HG03196 (cell line): ENCODE data around the gene SIX3.

Source experiments
- ATAC-seq: cut with Tn5 transposase; IDR thresholded peaks from one replicate; pipeline ENCODE4 v1.9.1; 2021; ENCODE audit not compliant: unreplicated experiment

The SIX3 gene

DNA sequence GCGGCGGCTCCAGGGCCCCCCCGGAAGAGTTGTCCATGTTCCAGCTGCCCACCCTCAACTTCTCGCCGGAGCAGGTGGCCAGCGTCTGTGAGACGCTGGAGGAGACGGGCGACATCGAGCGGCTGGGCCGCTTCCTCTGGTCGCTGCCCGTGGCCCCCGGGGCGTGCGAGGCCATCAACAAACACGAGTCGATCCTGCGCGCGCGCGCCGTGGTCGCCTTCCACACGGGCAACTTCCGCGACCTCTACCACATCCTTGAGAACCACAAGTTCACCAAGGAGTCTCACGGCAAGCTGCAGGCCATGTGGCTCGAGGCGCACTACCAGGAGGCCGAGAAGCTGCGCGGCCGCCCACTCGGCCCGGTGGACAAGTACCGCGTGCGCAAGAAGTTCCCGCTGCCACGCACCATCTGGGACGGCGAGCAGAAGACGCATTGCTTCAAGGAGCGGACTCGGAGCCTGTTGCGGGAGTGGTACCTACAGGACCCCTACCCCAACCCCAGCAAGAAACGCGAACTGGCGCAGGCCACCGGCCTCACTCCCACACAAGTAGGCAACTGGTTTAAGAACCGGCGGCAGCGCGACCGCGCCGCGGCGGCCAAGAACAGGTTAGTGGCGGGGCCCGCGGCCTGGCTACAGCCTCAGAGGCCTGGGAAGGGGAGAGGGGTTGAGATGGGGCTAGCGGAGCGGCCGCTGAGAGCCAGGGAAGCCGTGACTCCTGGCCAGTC, 965 bp downstream of the SIX3 start:
- ATAC-seq, result no peak

DNA sequence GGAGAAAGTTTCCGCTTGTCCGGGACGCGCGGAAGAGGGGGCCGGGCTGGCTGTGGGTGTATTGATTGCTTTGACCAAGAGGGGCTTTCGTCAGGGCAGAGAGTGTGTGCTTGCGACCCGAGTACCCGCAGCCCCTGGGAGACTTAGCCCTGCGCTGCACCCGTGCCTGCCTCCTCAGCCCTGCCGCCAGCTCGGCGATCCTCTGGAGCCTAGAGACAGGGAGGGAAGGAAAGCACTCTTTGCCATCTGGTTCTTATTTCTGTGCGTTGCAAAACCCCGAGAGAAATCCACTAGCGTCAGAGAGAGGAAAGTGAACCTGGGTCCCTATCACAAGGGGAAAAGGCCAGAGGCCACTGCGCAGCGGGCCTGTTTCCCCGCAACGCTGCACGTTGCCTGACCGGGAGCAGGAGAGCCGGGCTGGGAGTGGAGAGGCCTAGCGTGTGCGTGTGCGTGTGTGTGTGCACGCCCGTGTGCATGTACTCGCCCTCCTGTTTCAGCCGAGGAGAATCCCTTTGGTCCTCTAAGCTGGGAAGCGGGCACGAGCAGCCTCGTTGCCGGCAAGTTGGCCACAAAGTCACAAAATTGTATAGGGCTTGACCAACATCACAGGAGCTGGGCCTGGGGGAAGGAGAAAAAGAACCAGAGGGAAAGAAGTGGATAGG, 1.7 kb downstream of the SIX3 start:
- ATAC-seq, result no peak

DNA sequence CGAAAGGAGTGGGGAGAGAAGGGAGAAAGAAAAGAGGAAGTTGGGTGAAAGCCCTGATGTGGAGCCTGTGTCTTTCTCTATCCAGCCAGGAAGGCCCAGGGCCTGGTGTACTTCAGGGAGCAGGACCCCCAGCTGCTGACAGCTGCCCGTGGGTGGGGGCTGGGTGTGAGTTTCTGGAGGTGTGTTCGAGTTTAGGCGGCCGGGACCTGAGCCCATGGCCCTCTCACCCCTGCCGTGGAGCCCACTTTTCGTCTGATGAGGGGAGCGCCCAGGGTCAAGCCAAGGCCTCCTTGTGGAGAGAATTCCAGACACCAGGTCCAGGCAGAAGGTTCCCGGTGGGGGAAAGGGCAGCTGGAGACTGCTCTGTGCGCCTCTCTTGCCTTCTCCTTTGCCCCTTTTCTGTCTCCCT, 2.2 kb downstream of the SIX3 start:
- no peak for ATAC-seq

DNA sequence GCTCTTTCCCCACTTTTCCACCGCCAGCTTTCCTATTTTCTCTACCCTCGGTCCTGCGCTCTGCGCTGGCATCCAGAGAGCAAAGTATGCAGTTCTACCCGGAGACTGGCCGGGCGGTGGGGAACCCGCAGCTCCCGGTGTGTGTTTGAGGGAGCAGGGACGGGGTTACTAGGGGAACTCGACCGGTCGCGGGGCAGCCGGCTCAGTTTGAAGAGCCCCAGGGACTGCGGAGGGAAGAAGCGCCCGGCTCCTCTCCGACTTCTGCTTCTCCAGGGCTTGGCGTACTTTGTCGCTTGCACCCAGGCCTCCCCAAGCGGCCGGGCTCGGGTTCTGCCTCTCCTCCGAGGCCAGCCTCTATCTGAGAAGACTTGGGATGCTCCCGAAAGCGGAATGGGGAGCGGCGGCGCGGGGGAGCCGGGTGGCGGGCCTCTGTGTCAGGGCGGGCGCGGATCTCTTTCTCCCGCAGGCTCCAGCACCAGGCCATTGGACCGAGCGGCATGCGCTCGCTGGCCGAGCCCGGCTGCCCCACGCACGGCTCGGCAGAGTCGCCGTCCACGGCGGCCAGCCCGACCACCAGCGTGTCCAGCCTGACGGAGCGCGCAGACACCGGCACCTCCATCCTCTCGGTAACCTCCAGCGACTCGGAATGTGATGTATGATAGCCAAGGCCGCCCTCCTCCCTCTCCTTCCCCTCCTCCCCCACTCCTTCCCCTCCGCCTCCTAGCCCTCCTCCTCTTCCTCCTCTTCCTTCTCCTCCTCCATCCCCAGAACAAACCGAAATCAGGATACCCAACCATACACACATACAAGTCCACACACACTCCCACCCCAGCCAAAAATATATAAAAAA, 2.8 kb downstream of the SIX3 start:
- no peak for ATAC-seq

DNA sequence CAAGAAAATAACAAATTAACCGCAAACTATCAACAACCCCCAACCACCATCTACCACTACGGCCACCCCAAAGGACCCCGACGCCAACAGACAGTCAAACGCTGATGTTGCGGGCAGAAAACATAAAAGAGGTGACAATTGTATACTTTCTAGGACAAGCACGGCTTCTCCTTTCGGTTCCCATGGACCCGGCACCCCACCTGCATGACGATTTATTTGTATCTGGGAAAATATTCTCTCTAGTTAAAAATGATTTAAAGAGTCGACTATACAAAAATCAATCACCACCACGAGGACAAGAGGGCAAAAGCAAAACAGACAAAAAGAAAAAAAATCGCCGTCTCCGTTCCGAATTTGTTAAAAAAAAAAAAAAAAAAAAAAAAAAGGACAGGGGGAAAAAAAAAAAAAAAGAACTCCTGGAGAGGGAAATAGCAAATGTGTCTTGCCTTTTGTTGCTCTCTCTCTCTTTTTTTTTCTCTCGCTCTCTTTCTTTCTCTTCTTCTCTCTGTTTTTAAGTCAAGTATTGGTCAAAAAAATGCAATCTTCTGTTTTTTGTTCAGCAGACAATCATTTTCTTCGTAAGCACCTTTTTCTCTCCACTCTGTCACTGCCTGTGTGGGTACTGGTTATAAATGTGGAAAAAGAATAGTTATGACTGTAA, 3.6 kb downstream of the SIX3 start:
- ATAC-seq, result no peak

DNA sequence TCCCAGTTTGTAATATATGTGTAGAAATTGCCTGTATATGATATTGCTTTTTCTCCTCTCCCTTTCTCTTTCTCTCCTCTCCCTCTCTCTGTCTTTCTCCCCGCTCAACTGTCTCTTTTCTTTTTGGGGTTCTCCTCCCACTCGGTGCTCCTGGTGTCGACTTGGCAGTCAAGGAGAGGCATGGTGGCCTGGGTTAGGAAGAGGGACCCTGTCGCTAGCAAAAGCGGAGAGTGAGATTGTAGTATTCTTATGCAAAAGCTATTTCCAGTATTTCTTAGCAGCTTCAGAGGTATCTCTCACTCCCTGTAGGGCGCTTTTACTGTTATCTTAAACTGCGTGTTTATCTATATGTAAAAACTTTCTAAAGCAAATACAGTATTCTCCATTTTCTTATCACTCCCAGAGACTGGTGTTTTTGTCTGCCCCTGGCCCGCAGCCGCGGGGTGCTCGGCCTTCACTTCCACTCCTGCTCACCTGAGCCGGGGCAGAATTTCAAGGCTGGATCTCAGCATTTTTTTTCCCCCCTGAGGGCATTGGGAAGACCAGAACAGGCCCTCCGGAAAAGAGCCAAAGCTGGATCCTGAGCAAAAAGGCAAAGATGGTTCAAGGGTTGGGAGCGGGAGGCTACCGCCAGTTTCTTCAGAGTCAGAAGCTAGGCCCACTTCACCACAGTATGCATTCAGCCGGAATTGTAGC, 4.3 kb downstream of the SIX3 start:
- no peak for ATAC-seq

DNA sequence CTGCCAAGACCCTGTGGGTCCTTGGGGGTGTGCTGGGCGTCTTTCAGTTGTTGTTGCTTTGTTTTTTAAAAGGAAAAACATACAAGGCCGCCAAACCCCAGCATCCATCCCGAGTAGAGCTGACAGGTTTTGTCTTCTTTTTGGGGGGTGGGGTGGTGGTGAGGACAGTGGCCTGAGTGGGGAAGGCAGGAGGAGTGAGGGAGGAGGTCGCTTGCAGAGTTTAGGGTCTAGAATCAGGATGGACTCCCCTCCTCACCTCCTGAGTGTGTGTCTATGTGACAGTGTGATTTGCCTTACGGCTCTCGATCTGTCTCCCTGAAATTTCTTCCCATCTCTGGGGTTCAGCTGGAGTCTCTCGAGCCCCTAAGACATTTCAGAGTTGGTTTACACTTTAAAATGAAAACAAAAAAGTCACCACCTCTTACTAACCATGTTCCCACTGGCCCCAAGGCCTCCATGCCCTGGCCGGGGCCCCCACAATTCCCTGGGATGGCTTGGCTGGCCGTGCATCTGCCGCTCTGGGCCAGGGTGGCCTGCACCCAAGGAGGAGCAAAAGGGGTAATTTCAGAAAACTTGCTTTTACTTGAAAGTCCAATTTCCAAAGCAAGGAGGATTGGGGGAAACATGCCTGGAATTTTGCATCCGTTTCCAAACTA, 5.0 kb downstream of the SIX3 start:
- ATAC-seq, result no peak

DNA sequence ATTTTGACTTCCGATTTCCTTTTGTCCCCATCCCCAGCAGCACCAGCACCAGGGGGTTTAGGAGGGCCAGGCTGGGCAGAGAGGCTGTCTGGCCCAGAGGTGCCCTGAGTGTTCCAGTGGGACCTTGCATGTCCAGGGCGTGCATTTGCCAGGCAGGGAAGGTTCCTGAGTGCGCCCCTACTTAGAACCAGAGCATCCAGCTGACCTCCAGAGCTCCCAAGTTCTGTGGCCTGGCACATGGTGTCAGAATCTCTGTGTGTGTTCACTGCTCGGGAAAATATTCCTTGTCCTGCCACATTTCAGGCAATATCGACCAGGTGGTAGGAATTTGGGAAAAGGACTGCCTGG, 5.5 kb downstream of the SIX3 start:
- no peak for ATAC-seq

DNA sequence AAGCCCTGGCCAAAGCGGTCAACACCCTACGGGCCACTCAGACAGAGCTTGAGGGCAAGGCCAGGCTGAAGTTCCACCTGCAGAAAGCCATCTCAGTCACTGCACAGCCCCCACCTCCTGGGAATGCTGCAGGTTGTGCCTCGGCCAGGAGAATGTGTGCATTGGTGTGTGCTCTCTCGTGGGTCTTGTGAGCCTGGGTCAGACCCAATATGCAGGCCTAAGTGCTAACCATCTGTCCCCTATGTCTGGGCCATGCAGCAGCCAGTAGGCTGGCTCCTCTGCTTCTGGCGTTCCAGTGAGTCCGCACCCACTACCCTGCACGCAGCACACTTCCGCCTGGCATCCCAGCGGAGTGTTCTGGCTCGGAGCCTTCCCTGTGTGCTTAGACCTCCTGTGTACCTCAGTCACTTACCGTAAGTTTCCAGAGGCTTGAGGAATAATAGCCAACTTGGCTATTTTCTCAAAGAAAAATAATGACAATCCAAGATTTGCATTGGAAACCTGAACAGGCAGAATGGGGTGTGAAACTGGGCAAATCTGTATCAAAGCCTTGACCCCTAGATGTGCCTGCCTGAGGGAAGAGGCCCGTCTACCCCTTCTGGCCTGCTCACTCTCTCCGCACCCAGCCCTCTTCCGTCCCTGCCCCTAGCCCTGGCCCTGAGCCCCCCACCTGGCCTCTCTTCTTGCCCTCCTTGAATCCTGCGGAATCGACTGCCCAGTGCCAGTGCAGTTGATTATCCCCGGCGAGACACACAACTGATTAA, 7.2 kb downstream of the SIX3 start:
- ATAC-seq, result no peak

DNA sequence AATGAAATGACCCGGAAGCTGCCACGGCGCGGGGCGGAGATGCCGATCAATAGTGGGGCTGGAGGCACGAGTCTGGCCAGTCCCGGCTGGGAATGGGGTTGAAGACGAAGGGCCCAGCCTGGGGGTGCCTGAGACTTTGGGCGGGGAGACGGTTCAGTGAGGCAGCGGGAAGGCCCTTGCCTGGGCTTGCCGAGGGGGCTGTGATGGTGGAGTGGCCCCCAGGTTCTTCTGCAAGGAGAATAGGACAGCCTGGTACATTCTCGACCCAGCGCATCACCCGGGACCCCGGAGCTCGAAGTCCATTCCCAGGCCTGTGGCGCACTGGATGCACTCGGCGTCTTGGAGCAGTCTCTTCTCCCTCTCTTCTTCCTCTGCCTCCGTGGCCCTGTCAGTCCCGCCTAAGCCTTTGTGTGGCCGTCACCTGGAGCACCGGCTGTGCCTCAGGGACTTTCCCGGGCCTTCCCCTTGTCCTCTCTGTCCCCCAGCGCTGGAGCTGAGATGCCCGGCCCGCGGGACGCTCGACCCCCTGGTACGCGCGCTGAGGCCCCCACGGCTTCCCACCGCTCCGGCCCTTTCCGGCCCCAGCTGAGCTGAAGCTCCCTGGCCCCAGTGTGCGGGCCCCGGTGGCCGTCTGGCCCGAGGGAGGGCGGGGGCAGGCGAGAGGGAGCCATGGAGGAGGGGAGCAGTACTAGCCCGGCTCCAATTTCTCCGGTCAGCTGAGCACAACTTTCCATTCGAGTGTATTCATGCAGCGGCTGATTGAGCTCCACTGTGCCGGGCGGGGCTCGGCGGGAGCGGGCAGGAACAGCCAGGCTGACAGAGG, 8.0 kb downstream of the SIX3 start:
- no peak for ATAC-seq

DNA sequence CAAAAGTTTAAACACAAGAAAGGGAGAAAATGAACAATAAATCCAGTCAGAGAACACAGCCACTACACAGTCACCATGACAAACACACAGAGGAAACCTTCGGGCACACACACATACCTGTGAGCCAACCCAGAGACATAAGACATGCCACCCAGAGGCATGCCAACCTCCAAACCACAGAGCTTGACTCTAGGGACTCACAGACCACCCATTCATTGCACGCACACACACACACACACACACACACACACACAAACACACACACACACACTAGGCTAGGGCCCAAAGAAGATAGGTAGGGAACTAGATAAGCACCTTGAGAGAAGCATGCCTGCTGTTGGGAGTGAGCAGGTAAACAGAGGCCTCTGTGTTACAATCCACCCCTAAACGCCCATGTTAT, 9.1 kb downstream of the SIX3 start:
- ATAC-seq, result no peak

DNA sequence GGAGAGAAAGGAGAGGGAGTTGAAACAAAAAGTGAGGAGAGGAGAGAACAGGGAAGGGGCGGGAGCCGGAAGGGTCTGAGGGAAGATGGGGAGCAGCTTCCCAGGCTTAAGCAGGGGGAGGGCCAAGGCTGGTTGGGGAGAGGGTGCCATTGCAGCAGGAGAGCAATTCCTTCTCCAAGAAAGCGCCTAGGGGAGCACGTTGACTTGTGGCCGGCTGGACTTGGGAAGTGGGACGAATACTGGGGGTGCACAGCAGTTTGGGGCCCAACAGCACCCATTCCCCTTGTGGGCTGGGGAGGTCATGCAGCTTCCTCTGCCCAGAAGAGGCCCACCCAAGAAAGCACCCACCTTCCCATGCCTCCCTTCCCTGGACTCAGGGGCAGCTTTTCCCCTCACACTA, 9.6 kb downstream of the SIX3 start:
- ATAC-seq, result no peak

DNA sequence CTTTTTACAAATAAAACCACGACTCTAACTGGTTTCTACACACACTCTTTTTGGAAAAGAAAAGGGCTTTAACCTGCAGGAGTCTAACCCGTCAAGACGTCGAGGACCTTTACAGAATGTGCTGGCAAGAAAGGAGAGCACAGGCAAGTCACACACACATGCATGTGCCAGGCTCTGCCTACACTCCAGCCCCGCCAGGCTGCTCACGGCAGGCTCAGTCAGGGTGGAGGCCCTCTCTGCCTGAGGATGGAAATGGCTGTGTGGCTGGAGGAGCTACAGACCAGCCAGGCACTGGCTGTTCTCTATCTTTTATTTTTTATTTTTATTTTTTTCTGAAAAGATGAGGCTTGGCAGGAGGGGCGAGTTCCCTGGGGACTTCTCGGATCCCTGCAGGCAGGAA, 10.2 kb downstream of the SIX3 start:
- no peak for ATAC-seq

DNA sequence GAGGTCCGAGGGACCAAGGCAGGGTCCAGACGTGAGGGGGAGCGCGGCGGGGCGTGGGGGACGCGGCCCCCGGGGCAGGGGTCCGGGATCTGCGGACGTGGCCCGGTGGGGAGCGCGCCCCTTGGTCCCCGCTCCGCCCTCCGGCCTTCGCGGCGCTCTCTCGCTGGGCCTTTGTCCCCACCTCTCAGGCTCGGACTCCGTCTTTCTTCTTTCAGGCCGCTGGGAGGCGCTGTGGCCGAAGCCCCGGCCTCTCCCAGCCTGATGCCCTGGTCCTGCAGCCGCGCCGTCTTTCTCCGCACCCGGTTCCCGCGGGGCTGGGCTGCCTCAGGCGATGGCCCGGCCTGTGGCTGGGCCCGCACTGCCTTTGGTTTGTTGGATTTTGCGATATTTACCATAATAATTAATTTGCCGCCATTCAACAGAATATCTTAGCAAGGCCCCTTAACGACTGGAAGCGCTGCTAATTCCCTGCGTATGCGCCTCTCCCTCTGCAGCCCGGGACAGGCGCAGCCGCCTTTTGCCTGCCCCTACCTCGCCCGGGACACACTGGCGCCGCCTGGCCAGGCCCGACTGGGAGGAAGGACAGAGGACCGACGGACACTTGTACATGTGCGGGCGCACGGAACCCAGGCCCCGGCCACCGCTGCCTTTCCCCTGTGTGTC, 10.8 kb downstream of the SIX3 start:
- no peak for ATAC-seq

DNA sequence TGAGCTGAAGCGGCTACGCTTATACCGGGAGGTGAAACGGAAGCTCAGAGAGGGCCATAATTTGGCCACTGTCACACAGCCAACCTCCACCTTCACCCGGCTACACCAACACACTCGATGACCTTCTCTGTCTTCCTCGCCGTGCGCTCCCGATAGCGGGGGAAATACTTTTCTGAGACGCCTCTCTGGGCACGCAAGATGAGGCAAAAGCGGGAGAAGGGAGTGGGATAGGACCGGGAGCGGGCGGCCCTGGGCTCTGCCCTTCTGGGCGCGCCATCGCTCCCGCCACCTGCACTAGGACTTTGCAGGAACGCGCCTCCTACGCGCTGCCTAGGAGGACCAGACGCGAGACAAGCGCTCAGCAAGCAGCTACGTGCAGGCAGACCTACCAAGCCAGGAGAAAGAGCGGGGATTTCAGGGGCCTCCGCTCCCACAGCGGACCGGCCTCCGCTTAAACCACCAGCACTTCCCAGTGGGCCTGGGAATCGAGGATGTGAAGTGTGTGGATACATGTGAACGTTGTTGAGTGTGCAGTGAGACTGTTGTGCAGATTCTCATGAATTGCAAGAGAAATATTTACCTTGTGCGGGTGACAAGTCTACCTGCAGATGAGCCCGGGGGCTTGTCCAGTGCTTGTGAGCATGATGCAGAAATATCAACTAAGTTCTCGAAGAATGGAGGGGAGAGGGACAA, 11.4 kb downstream of the SIX3 start:
- no peak for ATAC-seq

DNA sequence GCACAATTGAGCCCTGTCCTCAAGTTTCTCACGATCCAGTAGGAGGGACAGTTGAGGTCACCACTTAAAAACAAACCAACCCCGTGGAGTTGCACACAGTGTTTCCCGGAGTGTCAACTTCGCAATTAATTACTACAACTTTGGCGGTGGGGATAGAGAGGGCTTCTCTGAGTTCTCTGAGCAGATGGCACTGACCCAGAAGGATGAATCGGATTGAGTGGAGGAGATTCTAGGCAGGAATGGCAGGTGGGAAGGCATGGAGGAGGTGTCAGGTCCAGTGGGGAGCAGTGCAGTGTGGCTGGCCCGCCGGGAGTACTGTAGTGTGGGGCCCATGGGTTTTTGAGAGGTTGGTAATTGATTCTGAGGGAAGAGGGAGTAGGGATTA, 12.0 kb downstream of the SIX3 start:
- ATAC-seq, result no peak

DNA sequence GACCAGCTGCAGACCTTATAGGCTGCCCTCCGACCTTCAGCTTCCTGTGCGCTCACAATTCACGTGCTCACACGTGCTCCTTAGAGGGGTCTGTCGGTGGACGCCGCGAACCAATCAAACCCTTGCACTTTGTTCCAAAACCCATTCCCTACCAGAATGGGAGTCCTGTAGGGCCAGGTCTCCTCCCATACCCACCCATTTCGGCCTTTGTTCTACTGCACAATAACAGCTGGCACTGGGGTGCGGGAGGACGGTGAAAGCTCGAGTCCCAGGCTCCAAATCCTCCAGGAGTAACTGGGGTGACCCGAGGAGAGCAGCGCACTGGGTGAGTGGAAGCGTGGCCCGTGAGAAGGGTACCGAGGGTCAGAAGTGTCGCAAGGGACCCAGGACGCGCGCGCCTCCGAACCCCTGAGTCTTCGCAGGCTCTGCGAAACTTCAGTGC, 13.0 kb downstream of the SIX3 start:
- ATAC-seq, result no peak
